Hypothalamus (tissue), 51 donors: ENCODE measurements around the gene ENPP6.
"Not testable (repeated sequence)": the region's sequence is repeated elsewhere in the genome, so short reads cannot be mapped to it uniquely, and the experiment has no call there.

Experiments used
- DNase-seq, 51 donors: peaks; one replicate each; lab custom pipeline; 2025; lab: John Stamatoyannopoulos, UW

The ENPP6 gene

GRCh38 chr4:184067931-184068554 is 149.6 kb downstream of the ENPP6 start:
- no peak for DNase-seq

GRCh38 chr4:184066584-184067300 is 150.9 kb downstream of the ENPP6 start:
- DNase-seq, result no peak

GRCh38 chr4:184064877-184065276 is 152.8 kb downstream of the ENPP6 start:
- no peak for DNase-seq

- DNase-seq, result no peak
Measured at GRCh38 chr4:184062769-184063168, 154.9 kb downstream of the ENPP6 start.

- no peak for DNase-seq
Measured at GRCh38 chr4:184061582-184061981, 156.1 kb downstream of the ENPP6 start.

GRCh38 chr4:184059099-184059498 is 158.6 kb downstream of the ENPP6 start:
- DNase-seq, result no peak

- DNase-seq, result no peak
Measured at GRCh38 chr4:184058026-184058425, 159.6 kb downstream of the ENPP6 start.

GRCh38 chr4:184056877-184057276 is 160.8 kb downstream of the ENPP6 start:
- no peak for DNase-seq

- DNase-seq, result no peak
Measured at GRCh38 chr4:184053434-184053833, 164.2 kb downstream of the ENPP6 start.

GRCh38 chr4:184052616-184053015 is 165.1 kb downstream of the ENPP6 start:
- DNase-seq, result no peak

GRCh38 chr4:184051262-184051661 is 166.4 kb downstream of the ENPP6 start:
- not testable (repeated sequence) for DNase-seq

- no peak for DNase-seq
Measured at GRCh38 chr4:184046148-184046547, 171.5 kb downstream of the ENPP6 start.

GRCh38 chr4:184041156-184041555 is 176.5 kb downstream of the ENPP6 start:
- no peak for DNase-seq

GRCh38 chr4:184039963-184040383 is 177.7 kb downstream of the ENPP6 start:
- peak in 2 of 51 donors; percentile 2 to 4 for DNase-seq
